Lower lobe of right lung (tissue), 2 donors: Measurements from ENCODE around the gene MACROD2. TPM values are rescaled to one million over a fixed set of nuclear protein-coding genes. Genes with fewer than 3 reads are reported as not detected.

ENCODE experiments used
- ATAC-seq, 2 donors: fragments of 200-7000 bp; cut with Tn5 transposase; one replicate each; pipeline ENCODE4 v1.9.1; 2020 to 2022; ENCODE audit warnings: mild to moderate bottlenecking in 2 of 2, moderate library complexity in 2 of 2
- DNase-seq: peaks from one replicate; pipeline ENCODE4 v3.0.0-alpha.2; 2020
- H3K27ac ChIP-seq: fragments of 200-600 bp; one replicate; pipeline ENCODE4 v1.8.0; 2022
- H3K27me3 ChIP-seq: fragments of 200-600 bp; one replicate; pipeline ENCODE4 v1.8.0; 2022; ENCODE audit warnings: low read depth
- H3K36me3 ChIP-seq: fragments of 200-600 bp; one replicate; pipeline ENCODE4 v1.8.0; 2022; ENCODE audit warnings: mild to moderate bottlenecking
- H3K4me1 ChIP-seq: fragments of 200-600 bp; one replicate; pipeline ENCODE4 v1.8.0; 2022
- H3K4me3 ChIP-seq: fragments of 200-600 bp; one replicate; pipeline ENCODE4 v1.8.0; 2022; ENCODE audit warnings: mild to moderate bottlenecking
- H3K9me3 ChIP-seq: fragments of 200-600 bp; one replicate; pipeline ENCODE4 v1.8.0; 2022
- CTCF ChIP-seq: fragments of 200-600 bp; IDR thresholded peaks from one replicate; pipeline ENCODE4 v1.8.0; 2022; ENCODE audit warnings: antibody characterized with exemption, mild to moderate bottlenecking
- intact Hi-C: fragments of 100-400 bp; cut with DNase I; formaldehyde crosslinking; loops from one replicate; pipeline ENCODE4 v1.11.0; 2022
- total RNA-seq: library from RNA; stranded (reverse); fragmentation: NEBNext Ultra II Directional; extraction: Animal tissue kit (Norgen Biotek cat#: 25700); gene quantifications from one replicate; pipeline ENCODE4 v1.2.1, GENCODE V29; 2021
- donor health status: DM: no; HTN: yes; CAD: no; lungs with severe emphysema.

MACROD2 gene
- total RNA-seq, 1 donor from 2014 or later = 73.0 TPM

GRCh38 chr20:15447549-15447948 lies 1452.2 kb downstream of the MACROD2 start:
- no peak overlapping the region for H3K4me3 ChIP-seq
- no peak overlapping the region for H3K27ac ChIP-seq
- no peaks in the 10 kb centered on the region for H3K27me3 ChIP-seq
- ATAC-seq (no peak), DNase-seq (no peak)
- no peaks in the 10 kb centered on the region for H3K36me3 ChIP-seq
- no peaks in the 10 kb centered on the region for H3K9me3 ChIP-seq
- intact Hi-C loops = no loop called here
- no peak for TF ChIP-seq CTCF
- H3K4me1 ChIP-seq = no peaks in the 10 kb centered on the region

DNA sequence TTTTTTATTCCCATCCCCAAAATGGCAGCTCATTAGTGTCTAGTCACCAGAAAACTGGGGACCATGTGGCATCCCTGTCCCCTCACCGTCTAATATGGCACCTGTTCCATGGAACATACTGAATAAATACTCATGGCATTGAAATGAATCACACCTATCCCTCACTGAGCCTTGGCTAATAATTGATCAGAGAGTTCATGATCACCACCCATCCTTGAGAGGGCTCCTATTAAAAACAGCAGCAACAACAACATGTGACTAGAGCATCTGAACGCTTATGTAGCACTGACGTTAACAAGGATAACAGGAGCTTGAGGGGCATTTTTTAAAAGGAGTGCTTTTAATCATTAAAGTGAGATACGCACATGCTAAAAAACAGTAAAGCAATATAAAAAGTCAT lies 1453.7 kb downstream of the MACROD2 start:
- ATAC-seq = no peak
- no peak overlapping the region for H3K27ac ChIP-seq
- H3K27me3 ChIP-seq = no peaks in the 10 kb centered on the region
- no peaks in the 10 kb centered on the region for H3K4me1 ChIP-seq
- no peak for DNase-seq
- TF ChIP-seq CTCF = no peak
- H3K9me3 ChIP-seq = no peaks in the 10 kb centered on the region
- intact Hi-C loops = no loop called here
- H3K36me3 ChIP-seq = no peaks in the 10 kb centered on the region
- H3K4me3 ChIP-seq = no peak overlapping the region

- DNase-seq = no peak
Observed at GRCh38 chr20:15451241-15451640, 1455.9 kb downstream of the MACROD2 start.

GRCh38 chr20:15455279-15455678 lies 1460.0 kb downstream of the MACROD2 start:
- Histone ChIP-seq H3K4me1 (no peaks in the 10 kb centered on the region), H3K27me3 (no peaks in the 10 kb centered on the region), H3K27ac (no peak overlapping the region), H3K36me3 (no peaks in the 10 kb centered on the region), H3K4me3 (no peak overlapping the region), H3K9me3 (no peaks in the 10 kb centered on the region)
- intact Hi-C loops = no loop called here
- ATAC-seq = no peak
- no peak for DNase-seq
- TF ChIP-seq CTCF = no peak

More at GRCh38 chr20:15451241-15451640, 1455.9 kb downstream of the MACROD2 start:
- intact Hi-C loops = no loop called here
- H3K27ac ChIP-seq = no peak overlapping the region
- no peak overlapping the region for H3K4me3 ChIP-seq
- no peaks in the 10 kb centered on the region for H3K4me1 ChIP-seq
- no peak for TF ChIP-seq CTCF
- no peaks in the 10 kb centered on the region for H3K9me3 ChIP-seq
- no peaks in the 10 kb centered on the region for H3K36me3 ChIP-seq
- no peaks in the 10 kb centered on the region for H3K27me3 ChIP-seq
- ATAC-seq = no peak

- H3K9me3 ChIP-seq = no peaks in the 10 kb centered on the region
- intact Hi-C loops = no loop called here
Observed at GRCh38 chr20:15461938-15462337, 1466.6 kb downstream of the MACROD2 start.

More at GRCh38 chr20:15461938-15462337, 1466.6 kb downstream of the MACROD2 start:
- no peak for DNase-seq
- H3K4me3 ChIP-seq = no peak overlapping the region
- ATAC-seq = no peak
- no peaks in the 10 kb centered on the region for H3K36me3 ChIP-seq
- no peak for TF ChIP-seq CTCF
- H3K27ac ChIP-seq = no peak overlapping the region
- H3K27me3 ChIP-seq = no peaks in the 10 kb centered on the region
- no peaks in the 10 kb centered on the region for H3K4me1 ChIP-seq
